GM19193 (cell line): ENCODE measurements around the gene HNRNPC.
A peak's percentile ranks its signal among the peaks of the same experiment; 100 is the strongest.

Source experiments
- POLR2A ChIP-seq: IDR thresholded peaks from 4 replicates; pipeline ENCODE4 v1.6.1; 2011; ENCODE audit not compliant: insufficient read depth, insufficient read length; ENCODE audit errors: extremely low read depth

The HNRNPC gene

GRCh38 chr14:21256102-21256447 lies 13.2 kb downstream of the HNRNPC start:
- TF ChIP-seq POLR2A = peak; percentile 41

DNA sequence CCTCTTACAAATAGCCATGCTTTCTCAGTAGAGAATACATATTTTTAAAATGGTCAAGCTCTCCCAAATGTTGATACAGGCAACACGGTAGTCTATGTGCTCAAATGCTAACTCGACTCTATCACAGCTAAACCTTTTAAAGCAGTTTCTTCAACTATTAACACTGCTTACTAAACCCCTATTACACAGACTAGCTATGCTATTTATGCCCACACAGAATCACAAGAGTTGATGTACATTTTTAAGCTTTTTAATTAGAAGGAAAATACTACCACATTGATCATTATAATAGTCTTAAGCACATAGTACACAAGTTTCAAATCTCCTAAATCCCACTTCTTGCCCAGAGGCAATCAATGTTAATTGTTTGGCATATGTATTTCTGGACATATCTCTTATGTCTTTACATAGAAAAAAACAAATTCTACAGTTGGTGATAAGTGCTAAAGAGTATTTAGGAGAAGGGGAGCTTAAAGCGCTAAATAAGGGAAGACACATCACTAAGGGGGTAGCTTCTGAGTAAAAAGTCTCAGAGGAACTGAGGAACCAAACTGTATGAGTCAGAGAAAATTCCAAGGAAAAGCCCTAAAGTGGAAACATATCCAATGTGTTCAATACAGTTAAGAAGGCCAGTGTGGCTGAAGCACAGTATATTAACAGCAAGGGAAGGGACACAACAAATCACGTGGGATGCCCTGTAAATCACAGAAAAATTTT lies 13.7 kb downstream of the HNRNPC start:
- no peak for TF ChIP-seq POLR2A

DNA sequence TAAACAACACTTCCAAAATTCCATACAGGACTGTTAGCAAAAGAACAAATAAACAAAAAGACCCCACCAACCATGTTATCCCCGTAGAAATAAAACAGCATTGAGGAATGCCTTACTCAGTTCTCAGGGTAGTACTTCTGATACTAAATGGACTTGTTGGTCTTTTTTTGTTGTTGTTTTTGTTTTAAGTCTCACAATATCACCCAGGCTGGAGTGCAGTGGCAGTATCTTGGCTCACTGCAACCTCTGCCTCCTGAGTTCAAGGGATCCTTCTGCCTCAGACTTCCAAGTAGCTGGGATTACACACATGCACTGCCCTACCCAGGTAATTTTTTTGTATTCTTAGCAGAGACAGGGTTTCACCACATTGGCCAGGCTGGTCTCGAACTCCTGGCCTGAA lies 17.1 kb downstream of the HNRNPC start:
- TF ChIP-seq POLR2A = no peak

DNA sequence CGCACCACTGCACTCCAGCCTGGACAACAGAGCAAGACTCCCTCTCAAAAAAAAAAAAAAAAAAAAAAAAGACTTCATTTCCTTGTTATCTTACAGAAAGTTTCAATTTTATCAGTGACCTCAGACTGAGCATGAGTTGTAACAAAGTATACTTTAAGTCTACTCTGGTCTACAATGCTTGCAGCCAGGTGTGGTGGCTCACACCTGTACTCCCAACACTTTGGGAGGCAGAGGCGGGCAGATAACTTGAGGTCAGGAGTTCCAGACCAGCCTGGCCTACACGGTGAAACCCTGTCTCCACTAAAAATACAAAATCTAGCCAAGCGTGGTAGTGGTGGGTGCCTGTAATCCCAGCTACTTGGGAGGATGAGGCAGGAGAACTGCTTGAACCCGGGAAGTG lies 18.0 kb downstream of the HNRNPC start:
- TF ChIP-seq POLR2A = peak; percentile 25

- no peak for TF ChIP-seq POLR2A
These were observed 20.4 kb downstream of the HNRNPC start for GRCh38 chr14:21248739-21249411.

GRCh38 chr14:21248338-21248737 lies 20.9 kb downstream of the HNRNPC start:
- no peak for TF ChIP-seq POLR2A

GRCh38 chr14:21245813-21246212 lies 23.4 kb downstream of the HNRNPC start:
- TF ChIP-seq POLR2A = no peak

DNA sequence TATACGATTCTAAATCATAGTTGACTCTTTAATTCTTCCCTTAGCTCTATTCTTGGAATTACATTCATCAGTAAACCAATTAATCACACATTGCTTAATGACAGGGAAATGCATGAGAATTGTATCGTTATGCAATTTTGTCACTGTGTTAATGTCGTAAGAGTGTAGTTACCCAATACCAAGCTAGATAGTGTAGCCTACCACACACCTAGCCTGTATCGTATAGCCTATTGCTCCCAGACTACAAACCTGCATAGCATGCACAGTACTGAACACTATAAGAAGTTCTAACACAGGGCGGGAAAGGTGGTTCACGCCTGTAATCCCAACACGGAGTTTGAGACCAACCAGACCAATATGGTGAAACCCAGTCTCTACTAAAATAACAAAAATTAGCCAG lies 24.7 kb downstream of the HNRNPC start:
- TF ChIP-seq POLR2A = no peak

DNA sequence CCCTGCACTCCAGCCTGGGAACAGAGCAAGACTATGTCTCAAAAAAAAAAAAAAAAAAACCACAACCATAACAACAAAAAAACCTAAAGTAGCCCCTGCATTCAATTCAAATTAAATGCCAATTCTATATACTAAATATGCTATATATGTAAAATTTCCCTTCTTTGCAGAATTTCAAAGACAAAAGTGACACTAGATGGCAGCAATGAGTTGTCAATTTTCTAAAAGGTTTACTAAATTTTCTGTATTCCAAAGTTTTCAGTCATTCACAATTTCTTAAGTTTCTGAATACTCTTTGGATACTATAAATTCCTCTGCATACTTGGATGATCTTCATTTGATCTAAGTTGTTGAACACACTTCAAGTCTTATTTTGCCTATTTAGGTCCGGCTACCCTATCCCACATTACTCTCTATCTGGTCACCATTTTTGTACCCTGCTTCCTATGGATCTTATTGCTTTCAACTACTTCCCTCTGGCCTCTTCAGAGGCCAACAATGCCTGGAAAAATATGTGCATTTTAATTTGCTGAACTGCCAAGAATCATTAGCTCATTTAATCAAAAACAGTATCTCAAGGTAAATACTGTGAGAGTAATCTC lies 27.9 kb downstream of the HNRNPC start:
- no peak for TF ChIP-seq POLR2A

DNA sequence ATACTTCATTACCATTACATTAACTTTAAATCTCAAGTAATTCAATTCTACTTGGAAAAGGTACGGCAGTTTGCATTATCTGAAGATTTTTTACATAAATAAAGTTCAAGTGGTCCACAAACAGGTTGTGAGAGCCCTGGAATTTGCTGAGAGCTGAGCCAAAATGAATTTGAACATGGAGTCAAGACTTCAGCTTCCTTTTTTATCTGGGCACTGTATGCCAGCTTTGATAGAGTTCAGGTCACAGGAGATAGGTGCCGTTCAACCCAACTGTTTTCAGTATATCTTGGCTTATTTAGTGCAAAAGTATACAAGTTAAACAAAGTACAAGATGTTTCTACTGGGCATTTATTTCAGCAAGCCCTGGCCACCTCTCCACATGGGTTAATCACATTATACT lies 28.8 kb downstream of the HNRNPC start:
- TF ChIP-seq POLR2A = no peak

GRCh38 chr14:21238823-21239518 lies 30.3 kb downstream of the HNRNPC start:
- peak; percentile 7 for TF ChIP-seq POLR2A

DNA sequence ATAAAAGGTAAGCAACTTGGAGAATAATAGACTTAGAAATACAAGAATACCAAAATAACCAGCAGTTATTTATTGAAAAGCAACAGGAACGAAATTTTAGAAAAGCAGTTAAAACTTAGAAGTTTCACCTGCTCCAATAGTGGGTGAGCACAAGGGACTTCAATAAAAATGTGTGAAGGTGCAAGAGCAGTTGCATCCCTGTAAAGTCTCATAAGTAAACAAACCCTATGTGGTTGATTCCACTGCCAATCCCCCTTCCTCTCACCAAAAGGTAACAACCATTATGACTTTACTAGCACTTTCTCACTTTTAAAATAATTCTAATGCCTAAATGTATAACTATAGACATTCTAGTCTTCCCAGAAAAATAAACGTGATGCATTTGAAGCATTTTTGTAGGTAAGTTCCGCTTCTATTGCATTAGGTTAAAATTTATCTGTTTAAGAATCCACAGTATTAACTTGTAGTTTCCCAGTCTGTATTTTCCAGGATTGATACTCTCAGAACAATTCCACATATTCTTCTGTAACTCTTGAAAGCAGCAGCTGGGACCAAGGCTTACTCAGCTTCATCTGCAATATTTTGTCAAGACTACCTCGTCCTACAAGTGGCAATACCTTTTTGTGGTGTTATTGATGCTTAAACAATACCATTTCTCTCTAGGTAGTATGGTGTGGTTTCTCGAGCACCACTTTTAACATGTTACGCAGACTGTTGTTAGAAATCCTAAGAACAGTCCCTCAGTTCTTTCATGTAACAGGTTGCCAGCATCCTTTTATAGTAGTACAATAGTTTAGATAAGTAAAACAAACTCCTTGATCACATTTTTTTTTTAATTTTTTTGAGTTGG lies 32.1 kb downstream of the HNRNPC start:
- no peak for TF ChIP-seq POLR2A

GRCh38 chr14:21234112-21234511 lies 35.1 kb downstream of the HNRNPC start:
- no peak for TF ChIP-seq POLR2A

- no peak for TF ChIP-seq POLR2A
These were observed 35.7 kb downstream of the HNRNPC start for GRCh38 chr14:21233457-21234076.
